GM12878 (cell line): ENCODE measurements around the gene PDPN. TPM values are rescaled to one million over a fixed set of nuclear protein-coding genes. Genes with fewer than 3 reads are reported as not detected.

Source experiments
- ATAC-seq: fragments of 200-7000 bp; cut with Tn5 transposase; 3 replicates; pipeline ENCODE4 v1.9.1; 2020; ENCODE audit warnings: mild to moderate bottlenecking, moderate library complexity
- BruUV-seq: library from RNA; stranded (reverse); fragments of 400-500 nt; replicated peaks from 2 replicates; lab custom pipeline; 2021; lab: Mats Ljungman, UMichigan
- CTCF ChIA-PET: fragments of 300-600 bp; sonication (Branson Sonifier 250); formaldehyde crosslinking; extraction: SDS; loops from one replicate; lab custom pipeline; 2021; ENCODE audit warnings: inconsistent platforms; lab: Yijun Ruan, JAX
- POLR2A ChIA-PET: fragments of 350-600 bp; formaldehyde crosslinking; extraction: SDS; loops from one replicate; lab custom pipeline; 2021; ENCODE audit warnings: inconsistent platforms; lab: Charles Lee
- RAD21 ChIA-PET: fragments of 300-600 bp; sonication (Branson Sonifier 250); formaldehyde crosslinking; loops from one replicate; lab custom pipeline; 2023; ENCODE audit warnings: antibody characterized with exemption; ENCODE audit not compliant: unreplicated experiment; lab: Charles Lee
- SMC1A ChIA-PET: fragments of 300-600 bp; sonication (Branson Sonifier 250); formaldehyde crosslinking; loops from one replicate; lab custom pipeline; 2023; ENCODE audit not compliant: unreplicated experiment, uncharacterized antibody; lab: Charles Lee
- DNase-seq: peaks from one replicate; pipeline ENCODE4 v3.0.0-alpha.2; 2011; ENCODE audit warnings: low read depth, low spot score
- FAIRE-seq: peaks from 3 replicates; lab custom pipeline; 2011; peaks lifted over from hg19 to GRCh38; lab: Jason Lieb, UNC
- H2AFZ ChIP-seq: 2 replicates; pipeline ENCODE4 v1.6.0; 2011; ENCODE audit warnings: low read depth, low read length, control low read depth; ENCODE audit not compliant: control insufficient read depth
- H3K27ac ChIP-seq: 2 replicates; pipeline ENCODE4 v1.5.1; 2011; ENCODE audit warnings: control low read depth; ENCODE audit not compliant: control insufficient read depth, insufficient read depth
- H3K27me3 ChIP-seq, 2 experiments: replicated peaks in 1 of 2; 2 replicates each; pipeline versions ENCODE4 v1.6.0 to v1.6.1; 2011; ENCODE audit warnings: low read length in 1 of 2; ENCODE audit not compliant: control insufficient read depth in 2 of 2, insufficient read depth in 2 of 2
- H3K36me3 ChIP-seq, 2 experiments: 2 replicates each; pipeline ENCODE4 v1.5.1; 2011; ENCODE audit warnings: low read length in 1 of 2; ENCODE audit not compliant: control insufficient read depth in 2 of 2, insufficient read depth in 2 of 2
- H3K4me1 ChIP-seq: 2 replicates; pipeline ENCODE4 v1.6.1; 2011; ENCODE audit warnings: mild to moderate bottlenecking, low read length, moderate library complexity, mixed read lengths; ENCODE audit not compliant: control insufficient read depth, insufficient read depth
- H3K4me2 ChIP-seq: 2 replicates; pipeline ENCODE4 v1.6.0; 2011; ENCODE audit warnings: control low read depth; ENCODE audit not compliant: control insufficient read depth, insufficient read depth
- H3K4me3 ChIP-seq: fragments of 200-600 bp; sonication (generic); 2 replicates; pipeline ENCODE4 v1.5.1; 2016
- H3K79me2 ChIP-seq: 2 replicates; pipeline ENCODE4 v1.6.0; 2011; ENCODE audit warnings: low read length; ENCODE audit not compliant: control insufficient read depth, insufficient read depth
- H3K9ac ChIP-seq: 2 replicates; pipeline ENCODE4 v1.8.0; 2011; ENCODE audit warnings: low read length, control low read depth, mixed read lengths; ENCODE audit not compliant: control insufficient read depth, insufficient read depth
- H3K9me3 ChIP-seq: replicated peaks from 3 replicates; pipeline ENCODE4 v1.5.1; 2011; ENCODE audit warnings: mild to moderate bottlenecking, low read length; ENCODE audit not compliant: control insufficient read depth, insufficient read depth
- H4K20me1 ChIP-seq: 2 replicates; pipeline ENCODE4 v1.6.0; 2011; ENCODE audit not compliant: control insufficient read depth, insufficient read depth
- BACH1 ChIP-seq: fragments of 450-650 bp; IDR thresholded peaks from 2 replicates; pipeline ENCODE4 v1.6.1; 2017; ENCODE audit warnings: mild to moderate bottlenecking, borderline replicate concordance
- CEBPB ChIP-seq, 2 experiments: fragments of 150-350 bp in 1 of 2; IDR thresholded peaks; 2 replicates each; pipeline ENCODE4 v1.6.1; 2012 to 2014; ENCODE audit warnings: low read depth in 2 of 2, low read length in 2 of 2, borderline replicate concordance in 1 of 2, inconsistent platforms in 1 of 2
- ELK1 ChIP-seq: IDR thresholded peaks from 2 replicates; pipeline ENCODE4 v1.6.1; 2012; ENCODE audit warnings: low read depth, low read length, improper control_type of control experiment
- GATAD2B ChIP-seq: fragments of 450-650 bp; conservative IDR thresholded peaks from 2 replicates; pipeline ENCODE4 v1.6.1; 2017; ENCODE audit warnings: low read depth, mild to moderate bottlenecking, moderate library complexity
- MXI1 ChIP-seq: fragments of 150-350 bp; IDR thresholded peaks from 2 replicates; pipeline ENCODE4 v1.6.1; 2011; ENCODE audit warnings: low read depth, mild to moderate bottlenecking, inconsistent platforms, low read length, improper control_type of control experiment
- NBN ChIP-seq: fragments of 450-650 bp; IDR thresholded peaks from 2 replicates; pipeline ENCODE4 v1.6.1; 2016
- NFIC ChIP-seq: IDR thresholded peaks from 2 replicates; pipeline ENCODE4 v1.6.1; 2012; ENCODE audit warnings: low read depth, mild to moderate bottlenecking, inconsistent platforms, low read length, moderate library complexity
- POLR2A ChIP-seq: IDR thresholded peaks from 2 replicates; pipeline ENCODE4 v1.6.1; 2011; ENCODE audit warnings: low read depth, mild to moderate bottlenecking, low read length
- RELA ChIP-seq: fragments of 450-650 bp; IDR thresholded peaks from 2 replicates; pipeline ENCODE4 v1.8.0; 2014; ENCODE audit warnings: borderline replicate concordance; ENCODE audit not compliant: partially characterized antibody
- SMAD1 ChIP-seq: fragments of 450-650 bp; IDR thresholded peaks from 2 replicates; pipeline ENCODE4 v1.6.1; 2018; ENCODE audit warnings: mild to moderate bottlenecking, low read depth; ENCODE audit not compliant: partially characterized antibody
- SPI1 ChIP-seq: IDR thresholded peaks from 2 replicates; pipeline ENCODE4 v1.6.1; 2011; ENCODE audit warnings: low read depth, mild to moderate bottlenecking, low read length, moderate library complexity, borderline replicate concordance; ENCODE audit not compliant: insufficient read depth
- TCF7 ChIP-seq: IDR thresholded peaks from 2 replicates; pipeline ENCODE4 v1.6.1; 2014; ENCODE audit warnings: antibody characterized with exemption, borderline replicate concordance
- YBX1 ChIP-seq: fragments of 450-650 bp; IDR thresholded peaks from 2 replicates; pipeline ENCODE4 v1.6.1; 2016; ENCODE audit warnings: antibody characterized with exemption
- ZNF207 ChIP-seq: fragments of 450-650 bp; IDR thresholded peaks from 2 replicates; pipeline ENCODE4 v1.6.1; 2014; ENCODE audit warnings: antibody characterized with exemption, mild to moderate bottlenecking, borderline replicate concordance
- ZNF24 ChIP-seq: fragments of 450-650 bp; IDR thresholded peaks from 2 replicates; pipeline ENCODE4 v1.6.1; 2017; ENCODE audit warnings: antibody characterized with exemption, mild to moderate bottlenecking
- WGBS: methylation state at CpG from one replicate; pipeline ENCODE4 v1.1.6; 2016; ENCODE audit warnings: low lambda C conversion rate; ENCODE audit not compliant: insufficient replicate concordance, insufficient coverage; ENCODE audit errors: missing lambda C conversion rate; 5-methylcytosine and 5-hydroxymethylcytosine counted together
- in situ Hi-C: fragments of 300-500 bp; cut with MboI; formaldehyde crosslinking; loops from 9 replicates; pipeline ENCODE4 v1.14.3; 2018; ENCODE audit warnings: mixed read lengths
- intact Hi-C: fragments of 100-400 bp; cut with micrococcal nuclease; formaldehyde crosslinking; loops from one replicate; pipeline ENCODE4 v1.14.2; 2022; ENCODE audit not compliant: unreplicated experiment
- polyA plus RNA-seq, 11 experiments: library from polyadenylated mRNA; depleted of rRNA in 4 of 11; unstranded in 6 of 11; stranded (reverse) in 5 of 11; fragments of >200 nt; fragmentation: Nextera tagmentation in 4 of 11; fragmentation: Illumina TruSeq in 1 of 11; extraction: Ambion mirVana in 4 of 11; extraction: Trizol in 1 of 11; gene quantifications; 1 replicate in 1 of 11; 2 replicates in 10 of 11; pipeline versions ENCODE4 v1.2.1 to v1.2.3, GENCODE V29; 2011 to 2016; ENCODE audit warnings: inconsistent platforms in 2 of 11, missing spikeins in 2 of 11, low read depth in 1 of 11
- total RNA-seq, 4 experiments: library from RNA; depleted of rRNA in 3 of 4; stranded (reverse); fragments of >200 nt in 3 of 4; fragmentation: Illumina TruSeq in 1 of 4; extraction: Trizol in 1 of 4; gene quantifications; 2 replicates each; pipeline versions ENCODE4 v1.2.1 to v1.2.3, GENCODE V29; 2013 to 2021
- TF ChIP-seq, protein P1 (sequence below): fragments of 150-350 bp; IDR thresholded peaks from 2 replicates; pipeline ENCODE4 v1.6.1; 2014; ENCODE audit warnings: mild to moderate bottlenecking, low read depth, low read length

Gene PDPN
- total and polyA plus RNA-seq, 10 of the 15 experiments (the other 5 are each of a cell fraction or from before 2014, with no cell fraction given), result 0.21 TPM; not detected in 9

- no peak overlapping the region for H3K4me3 ChIP-seq
- intact Hi-C loops (no loop called here), in situ Hi-C loops (no loop called here)
- ATAC-seq (no peak), DNase-seq (no peak), FAIRE-seq (no peak)
- H3K4me1 ChIP-seq, result no peaks in the 10 kb centered on the region
- H3K9me3 ChIP-seq, result no peaks in the 10 kb centered on the region
- ChIA-PET RAD21 (no interaction called here), SMC1A (interaction anchor here (1.2 kb wide), 1 partner anchor 18 kb away, joined by 3 read pairs; no protein-coding TSS in a partner anchor), POLR2A (no interaction called here), CTCF (interaction anchor here (0.6 kb wide), 1 partner anchor 41 kb away, joined by 3 read pairs; no protein-coding TSS in a partner anchor)
- no peaks in the 10 kb centered on the region for H4K20me1 ChIP-seq
- BruUV-seq, result no TSS peak
- H3K4me2 ChIP-seq, result no peak overlapping the region
- no peak overlapping the region for H3K27ac ChIP-seq
- 58% methylated on average over 6 of the region's 6 CpGs for WGBS
- no peak overlapping the region for H3K9ac ChIP-seq
- no peaks in the 10 kb centered on the region for H3K36me3 ChIP-seq
- H3K79me2 ChIP-seq, result no peaks in the 10 kb centered on the region
- no peak for TF ChIP-seq ELK1
- TF ChIP-seq GATAD2B, result no peak
- no peak for TF ChIP-seq NFIC
- no peak for TF ChIP-seq ZNF207
- TF ChIP-seq NBN, result no peak
- no peak for TF ChIP-seq RELA
- no peak for TF ChIP-seq POLR2A
- no peak for TF ChIP-seq CEBPB (IDR thresholded peaks at IDR 0.05; ENCODE audit: borderline replicate concordance in 1 of 2, low read depth in 2 of 2, low read length in 2 of 2)
- TF ChIP-seq YBX1, result no peak
- TF ChIP-seq, protein P1, sequence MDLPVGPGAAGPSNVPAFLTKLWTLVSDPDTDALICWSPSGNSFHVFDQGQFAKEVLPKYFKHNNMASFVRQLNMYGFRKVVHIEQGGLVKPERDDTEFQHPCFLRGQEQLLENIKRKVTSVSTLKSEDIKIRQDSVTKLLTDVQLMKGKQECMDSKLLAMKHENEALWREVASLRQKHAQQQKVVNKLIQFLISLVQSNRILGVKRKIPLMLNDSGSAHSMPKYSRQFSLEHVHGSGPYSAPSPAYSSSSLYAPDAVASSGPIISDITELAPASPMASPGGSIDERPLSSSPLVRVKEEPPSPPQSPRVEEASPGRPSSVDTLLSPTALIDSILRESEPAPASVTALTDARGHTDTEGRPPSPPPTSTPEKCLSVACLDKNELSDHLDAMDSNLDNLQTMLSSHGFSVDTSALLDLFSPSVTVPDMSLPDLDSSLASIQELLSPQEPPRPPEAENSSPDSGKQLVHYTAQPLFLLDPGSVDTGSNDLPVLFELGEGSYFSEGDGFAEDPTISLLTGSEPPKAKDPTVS, result no peak
- no peak for TF ChIP-seq SPI1
- no peak for TF ChIP-seq BACH1
- no peak for TF ChIP-seq MXI1
- no peak for TF ChIP-seq ZNF24
- TF ChIP-seq SMAD1, result no peak
- TF ChIP-seq TCF7, result no peak
- H3K27me3 ChIP-seq, result no peaks in the 10 kb centered on the region
- H2AFZ ChIP-seq, result no peak overlapping the region
Observed at GRCh38 chr1:13556224-13556764, 27.3 kb upstream of the PDPN start.
